ENCODE measurements around the gene CMPK2.

DNA sequence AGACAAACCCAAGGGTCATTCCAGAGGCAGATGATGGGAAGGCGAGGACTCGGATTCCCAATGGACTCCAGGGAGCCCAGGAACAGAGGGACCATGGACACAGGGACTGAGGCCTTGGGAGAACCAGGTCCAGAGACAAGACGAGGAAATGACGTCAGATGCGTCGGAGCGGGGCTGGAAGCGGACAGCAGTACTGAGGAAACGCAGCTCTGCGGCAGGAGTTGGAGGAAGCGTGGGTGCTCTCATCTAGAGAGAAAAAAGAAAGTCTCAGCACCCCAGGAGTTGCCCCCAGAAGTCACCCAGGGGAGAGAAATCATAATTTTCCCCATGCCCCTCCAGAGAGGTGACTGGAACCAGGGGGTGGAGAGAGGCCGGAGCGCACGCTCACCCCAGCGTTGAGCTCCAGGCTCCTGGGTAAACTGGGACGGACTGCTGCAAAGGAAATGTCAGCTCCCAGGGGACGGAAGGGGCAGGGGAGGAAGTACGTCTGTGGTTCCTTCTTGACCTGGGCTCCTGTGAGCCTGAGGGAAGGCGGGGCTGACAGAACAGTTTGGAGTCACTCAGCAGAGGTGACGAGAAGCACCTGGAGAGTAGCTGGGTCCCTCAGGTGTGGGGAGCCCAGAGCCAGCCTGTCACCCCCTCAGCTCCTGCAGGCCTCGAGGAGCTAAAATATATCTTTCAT is 44.7 kb downstream of the CMPK2 start:
- no peak for TF ChIP-seq POLR2A (IDR thresholded peaks at IDR 0.05)
- TF ChIP-seq, protein P1, sequence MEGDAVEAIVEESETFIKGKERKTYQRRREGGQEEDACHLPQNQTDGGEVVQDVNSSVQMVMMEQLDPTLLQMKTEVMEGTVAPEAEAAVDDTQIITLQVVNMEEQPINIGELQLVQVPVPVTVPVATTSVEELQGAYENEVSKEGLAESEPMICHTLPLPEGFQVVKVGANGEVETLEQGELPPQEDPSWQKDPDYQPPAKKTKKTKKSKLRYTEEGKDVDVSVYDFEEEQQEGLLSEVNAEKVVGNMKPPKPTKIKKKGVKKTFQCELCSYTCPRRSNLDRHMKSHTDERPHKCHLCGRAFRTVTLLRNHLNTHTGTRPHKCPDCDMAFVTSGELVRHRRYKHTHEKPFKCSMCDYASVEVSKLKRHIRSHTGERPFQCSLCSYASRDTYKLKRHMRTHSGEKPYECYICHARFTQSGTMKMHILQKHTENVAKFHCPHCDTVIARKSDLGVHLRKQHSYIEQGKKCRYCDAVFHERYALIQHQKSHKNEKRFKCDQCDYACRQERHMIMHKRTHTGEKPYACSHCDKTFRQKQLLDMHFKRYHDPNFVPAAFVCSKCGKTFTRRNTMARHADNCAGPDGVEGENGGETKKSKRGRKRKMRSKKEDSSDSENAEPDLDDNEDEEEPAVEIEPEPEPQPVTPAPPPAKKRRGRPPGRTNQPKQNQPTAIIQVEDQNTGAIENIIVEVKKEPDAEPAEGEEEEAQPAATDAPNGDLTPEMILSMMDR (IDR thresholded peaks at IDR 0.05), result no peak
